Central memory CD8-positive, alpha-beta T cell (primary cell): ENCODE data around the gene ELP4.

Source experiments
- ATAC-seq: fragments of 150-1000 bp; cut with Tn5 transposase; replicated peaks from 2 replicates; pipeline ENCODE4 v1.10.0; 2022; ENCODE audit warnings: mild to moderate bottlenecking, moderate FRiP score, moderate number of reproducible peaks; ENCODE audit not compliant: poor library complexity, severe bottlenecking; ENCODE audit errors: extremely low read depth
- DNase-seq, 2 donors: peaks; one replicate each; pipeline ENCODE4 v3.0.0; 2021; ENCODE audit warnings: low spot score in 2 of 2
- H3K27ac Mint-ChIP-seq: one replicate; pipeline ENCODE4 v1.8.0; 2022; ENCODE audit warnings: low read depth, mild to moderate bottlenecking, moderate library complexity, mixed read lengths
- H3K27me3 Mint-ChIP-seq: one replicate; pipeline ENCODE4 v1.8.0; 2022; ENCODE audit warnings: mixed read lengths
- H3K36me3 Mint-ChIP-seq: one replicate; pipeline ENCODE4 v1.8.0; 2022; ENCODE audit warnings: mild to moderate bottlenecking, moderate library complexity, mixed read lengths; ENCODE audit not compliant: insufficient read depth
- H3K4me1 Mint-ChIP-seq: one replicate; pipeline ENCODE4 v1.8.0; 2022; ENCODE audit warnings: mixed read lengths
- H3K4me3 Mint-ChIP-seq: one replicate; pipeline ENCODE4 v1.8.0; 2022; ENCODE audit warnings: mild to moderate bottlenecking, moderate library complexity, mixed read lengths
- H3K9me3 Mint-ChIP-seq: one replicate; pipeline ENCODE4 v1.8.0; 2022; ENCODE audit warnings: mixed read lengths

ELP4 gene

GRCh38 chr11:31499576-31500178 is 9.9 kb upstream of the ELP4 start:
- Mint-ChIP-seq H3K4me3 (no peak overlapping the region), H3K27ac (no peak overlapping the region), H3K9me3 (no peaks in the 10 kb centered on the region), H3K36me3 (peaks cover 8% of the 10 kb centered on the region), H3K4me1 (peaks cover 42% of the 10 kb centered on the region), H3K27me3 (no peaks in the 10 kb centered on the region)
- ATAC-seq, result no peak
- DNase-seq, result no peak

GRCh38 chr11:31500560-31500959 is 9.0 kb upstream of the ELP4 start:
- Mint-ChIP-seq H3K27ac (no peak overlapping the region), H3K4me1 (peaks cover 45% of the 10 kb centered on the region), H3K36me3 (peaks cover 11% of the 10 kb centered on the region), H3K27me3 (no peaks in the 10 kb centered on the region), H3K4me3 (no peak overlapping the region), H3K9me3 (no peaks in the 10 kb centered on the region)
- ATAC-seq (no peak), DNase-seq (no peak)

- Mint-ChIP-seq H3K4me1 (peaks cover 61% of the 10 kb centered on the region), H3K9me3 (no peaks in the 10 kb centered on the region), H3K4me3 (peak overlapping the region; percentile 96), H3K27me3 (no peaks in the 10 kb centered on the region), H3K36me3 (peaks cover 22% of the 10 kb centered on the region), H3K27ac (peak overlapping the region; percentile 97)
- DNase-seq (no peak), ATAC-seq (peak; percentile 35)
Measured at GRCh38 chr11:31509051-31509428, 527 bp upstream of the ELP4 start.

DNA sequence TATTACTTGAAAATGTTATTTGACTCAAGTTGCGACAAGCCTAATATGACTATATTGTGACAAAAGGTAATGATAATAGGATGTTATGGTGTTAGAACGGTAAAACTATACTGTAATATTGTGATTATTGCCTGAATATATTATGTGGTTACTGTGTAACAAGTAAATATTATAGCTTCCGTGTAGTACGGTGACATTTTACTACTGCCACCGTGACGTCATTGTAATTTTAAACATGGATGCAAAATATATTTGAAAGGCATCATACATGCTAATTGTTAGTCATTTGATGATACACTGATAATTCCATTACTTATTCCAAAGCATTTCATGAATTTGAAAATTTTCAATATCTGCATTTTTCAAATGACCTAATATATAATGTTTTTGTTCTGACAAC is 2.5 kb downstream of the ELP4 start:
- Mint-ChIP-seq H3K4me1 (peaks cover 46% of the 10 kb centered on the region), H3K27ac (no peak overlapping the region), H3K27me3 (no peaks in the 10 kb centered on the region), H3K9me3 (no peaks in the 10 kb centered on the region), H3K36me3 (peaks cover 15% of the 10 kb centered on the region), H3K4me3 (no peak overlapping the region)
- no peak for ATAC-seq
- no peak for DNase-seq

DNA sequence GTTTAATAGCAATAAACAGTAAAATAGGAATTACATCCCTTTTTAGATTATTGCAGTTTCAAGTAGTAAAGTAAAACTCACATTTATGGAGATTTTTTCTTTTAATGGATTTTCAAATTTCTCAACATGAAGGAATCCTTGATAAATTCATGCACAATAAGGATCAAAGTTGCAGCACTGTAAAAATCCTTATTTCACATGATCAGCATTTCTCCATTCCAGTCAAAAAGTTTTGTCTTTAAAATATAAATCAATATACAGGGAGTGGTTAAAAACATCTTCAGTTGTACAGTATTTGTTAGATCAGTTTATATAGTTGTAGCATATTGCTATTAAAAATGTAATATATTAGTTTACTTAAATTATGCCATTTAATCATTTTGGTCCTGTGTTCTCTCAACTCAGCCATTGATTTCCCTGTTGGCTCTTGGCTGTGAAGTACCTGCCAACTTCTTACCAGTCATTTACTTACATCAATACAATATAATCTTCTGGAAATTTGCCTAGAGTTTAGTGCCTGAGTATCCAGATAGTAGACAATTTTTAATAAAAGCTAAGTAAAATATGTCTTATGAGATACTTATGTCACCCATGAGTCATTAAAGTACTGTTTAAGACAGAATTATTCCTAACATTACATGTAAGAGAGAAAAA is 12.1 kb downstream of the ELP4 start:
- DNase-seq, result no peak
- H3K36me3 Mint-ChIP-seq, result no peaks in the 10 kb centered on the region
- no peaks in the 10 kb centered on the region for H3K4me1 Mint-ChIP-seq
- no peak overlapping the region for H3K4me3 Mint-ChIP-seq
- no peak for ATAC-seq
- H3K27ac Mint-ChIP-seq, result no peak overlapping the region
- H3K9me3 Mint-ChIP-seq, result no peaks in the 10 kb centered on the region
- H3K27me3 Mint-ChIP-seq, result no peaks in the 10 kb centered on the region

GRCh38 chr11:31529189-31529588 is 19.6 kb downstream of the ELP4 start:
- Mint-ChIP-seq H3K36me3 (peaks cover 1% of the 10 kb centered on the region), H3K4me3 (no peak overlapping the region), H3K27me3 (no peaks in the 10 kb centered on the region), H3K4me1 (peaks cover 12% of the 10 kb centered on the region), H3K9me3 (no peaks in the 10 kb centered on the region), H3K27ac (no peak overlapping the region)
- ATAC-seq (no peak), DNase-seq (no peak)

GRCh38 chr11:31529701-31530100 is 20.1 kb downstream of the ELP4 start:
- Mint-ChIP-seq H3K27ac (no peak overlapping the region), H3K4me1 (peaks cover 12% of the 10 kb centered on the region), H3K4me3 (no peak overlapping the region), H3K36me3 (peaks cover 1% of the 10 kb centered on the region), H3K27me3 (no peaks in the 10 kb centered on the region), H3K9me3 (no peaks in the 10 kb centered on the region)
- DNase-seq (no peak), ATAC-seq (no peak)

GRCh38 chr11:31531293-31531692 is 21.7 kb downstream of the ELP4 start:
- peaks cover 12% of the 10 kb centered on the region for H3K4me1 Mint-ChIP-seq
- DNase-seq (no peak), ATAC-seq (no peak)
- H3K36me3 Mint-ChIP-seq, result peaks cover 5% of the 10 kb centered on the region
- H3K27ac Mint-ChIP-seq, result no peak overlapping the region
- no peaks in the 10 kb centered on the region for H3K27me3 Mint-ChIP-seq
- H3K9me3 Mint-ChIP-seq, result no peaks in the 10 kb centered on the region
- H3K4me3 Mint-ChIP-seq, result no peak overlapping the region

GRCh38 chr11:31535479-31535878 is 25.9 kb downstream of the ELP4 start:
- no peaks in the 10 kb centered on the region for H3K9me3 Mint-ChIP-seq
- ATAC-seq, result no peak
- H3K4me3 Mint-ChIP-seq, result no peak overlapping the region
- no peaks in the 10 kb centered on the region for H3K27me3 Mint-ChIP-seq
- H3K4me1 Mint-ChIP-seq, result peaks cover 7% of the 10 kb centered on the region
- H3K36me3 Mint-ChIP-seq, result peaks cover 9% of the 10 kb centered on the region
- H3K27ac Mint-ChIP-seq, result no peak overlapping the region
- DNase-seq, result no peak

DNA sequence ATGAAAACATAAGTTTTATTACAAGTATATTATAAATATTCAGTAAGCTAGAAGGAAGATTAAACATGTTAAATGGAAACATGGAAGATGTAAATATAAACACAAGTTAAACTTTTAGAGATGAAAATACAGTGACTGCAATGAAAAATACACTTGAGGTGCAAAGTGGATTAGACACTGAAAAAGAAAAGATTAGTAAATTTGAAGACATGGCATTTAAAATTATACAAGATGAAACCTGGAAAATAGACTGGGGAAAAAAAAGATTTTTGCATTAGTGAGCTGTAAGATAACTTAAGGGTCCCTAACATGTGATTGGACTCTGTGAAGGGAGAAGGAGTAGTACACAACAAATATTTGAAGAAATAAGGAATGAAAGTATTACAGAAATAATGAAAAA is 33.3 kb downstream of the ELP4 start:
- H3K9me3 Mint-ChIP-seq, result peaks cover 6% of the 10 kb centered on the region
- DNase-seq (no peak), ATAC-seq (no peak)
- H3K4me1 Mint-ChIP-seq, result no peaks in the 10 kb centered on the region
- H3K36me3 Mint-ChIP-seq, result peaks cover 8% of the 10 kb centered on the region
- no peak overlapping the region for H3K27ac Mint-ChIP-seq
- no peak overlapping the region for H3K4me3 Mint-ChIP-seq
- no peaks in the 10 kb centered on the region for H3K27me3 Mint-ChIP-seq

DNA sequence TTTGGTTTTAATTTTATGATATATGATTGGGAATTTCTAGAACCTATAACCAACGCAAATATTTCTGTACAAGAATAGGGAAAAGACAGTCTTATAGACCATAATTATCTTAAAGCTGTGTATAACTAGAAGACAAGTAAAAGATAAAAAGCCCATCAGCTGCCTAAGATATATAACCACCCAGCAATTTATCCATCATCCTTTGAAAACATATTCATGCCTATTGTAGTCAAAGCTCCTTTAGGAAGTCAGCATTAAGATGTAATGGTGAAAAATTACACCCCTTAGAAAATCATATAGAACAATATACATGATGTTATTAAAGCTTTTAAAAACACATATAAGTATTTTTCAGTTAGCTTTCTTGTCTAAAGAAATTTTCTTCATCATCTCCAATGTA is 46.4 kb downstream of the ELP4 start:
- ATAC-seq, result no peak
- H3K27me3 Mint-ChIP-seq, result no peaks in the 10 kb centered on the region
- no peak overlapping the region for H3K4me3 Mint-ChIP-seq
- H3K9me3 Mint-ChIP-seq, result no peaks in the 10 kb centered on the region
- H3K27ac Mint-ChIP-seq, result no peak overlapping the region
- H3K4me1 Mint-ChIP-seq, result no peaks in the 10 kb centered on the region
- no peak for DNase-seq
- H3K36me3 Mint-ChIP-seq, result no peaks in the 10 kb centered on the region

DNA sequence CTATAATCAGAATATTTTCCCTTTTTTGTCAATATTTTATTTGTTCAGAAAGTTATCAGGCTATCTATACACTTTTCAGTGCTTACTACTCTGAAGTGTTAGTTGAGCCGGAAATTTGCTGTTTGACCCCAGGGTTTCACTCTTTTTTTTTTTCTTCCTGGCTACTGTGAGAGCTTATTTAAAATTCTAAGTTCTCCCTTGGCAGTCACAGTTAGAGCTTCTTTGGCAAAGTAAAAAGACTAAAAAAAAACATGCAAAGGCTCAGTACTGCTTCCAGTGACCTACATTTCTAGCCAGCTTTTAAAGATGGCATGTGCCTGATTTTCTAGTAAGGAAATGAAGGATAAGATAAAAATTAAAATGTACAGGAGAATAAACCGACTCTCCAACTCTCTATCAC is 48.4 kb downstream of the ELP4 start:
- Mint-ChIP-seq H3K4me3 (no peak overlapping the region), H3K36me3 (no peaks in the 10 kb centered on the region), H3K4me1 (no peaks in the 10 kb centered on the region), H3K9me3 (no peaks in the 10 kb centered on the region), H3K27me3 (no peaks in the 10 kb centered on the region), H3K27ac (no peak overlapping the region)
- no peak for ATAC-seq
- DNase-seq, result no peak

DNA sequence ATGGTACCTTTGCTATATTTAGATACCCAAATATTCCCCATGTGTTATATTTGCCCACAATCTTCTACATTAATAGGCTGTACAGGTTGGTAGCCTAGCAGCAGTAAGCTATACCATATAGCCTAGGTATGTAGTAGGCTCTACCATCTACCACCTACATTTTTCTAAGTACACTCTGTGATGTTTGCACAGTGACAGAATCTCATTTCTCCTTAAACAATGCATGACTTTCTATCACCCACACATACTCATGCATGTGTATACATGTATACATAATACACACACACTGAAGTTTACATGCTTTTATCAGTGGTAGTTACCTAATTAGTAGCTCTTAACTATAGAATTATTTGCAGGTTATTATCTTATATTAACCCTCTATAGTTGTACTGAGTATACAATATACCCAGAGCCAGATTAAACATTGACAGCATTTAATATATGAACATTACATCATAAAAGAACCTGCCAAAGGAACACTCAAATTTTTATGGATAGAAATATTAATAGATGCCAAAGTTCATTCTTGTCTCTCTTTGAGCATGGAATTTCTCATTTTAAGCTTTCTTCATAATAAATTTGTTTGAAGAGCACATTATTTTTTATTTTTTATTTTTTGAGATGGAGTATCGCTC is 51.4 kb downstream of the ELP4 start:
- Mint-ChIP-seq H3K36me3 (no peaks in the 10 kb centered on the region), H3K9me3 (no peaks in the 10 kb centered on the region), H3K27me3 (no peaks in the 10 kb centered on the region), H3K4me1 (no peaks in the 10 kb centered on the region), H3K4me3 (no peak overlapping the region), H3K27ac (no peak overlapping the region)
- no peak for ATAC-seq
- DNase-seq, result no peak
